HG02981 (cell line): ENCODE data around the gene CCDC102A.
A peak's percentile ranks its signal among the peaks of the same experiment; 100 is the strongest.
"Not testable (repeated sequence)": the region's sequence is repeated elsewhere in the genome, so short reads cannot be mapped to it uniquely, and the experiment has no call there.

ENCODE experiments used
- ATAC-seq: cut with Tn5 transposase; IDR thresholded peaks from one replicate; pipeline ENCODE4 v1.9.1; 2021; ENCODE audit warnings: mild to moderate bottlenecking, moderate library complexity; ENCODE audit not compliant: unreplicated experiment

The CCDC102A gene

GRCh38 chr16:57566436-57566835 lies 30.1 kb upstream of the CCDC102A start:
- no peak for ATAC-seq

- ATAC-seq = no peak
These were observed 29.1 kb upstream of the CCDC102A start for GRCh38 chr16:57565461-57565860.

- no peak for ATAC-seq
These were observed 28.4 kb upstream of the CCDC102A start for GRCh38 chr16:57564571-57565270.

- ATAC-seq = no peak
These were observed 27.4 kb upstream of the CCDC102A start for GRCh38 chr16:57563761-57564160.

- ATAC-seq = no peak
These were observed 27.0 kb upstream of the CCDC102A start for GRCh38 chr16:57563487-57563750.

GRCh38 chr16:57562669-57563486 lies 26.5 kb upstream of the CCDC102A start:
- ATAC-seq = no peak

- ATAC-seq = no peak
These were observed 25.7 kb upstream of the CCDC102A start for GRCh38 chr16:57562066-57562465.

GRCh38 chr16:57559072-57559790 lies 22.9 kb upstream of the CCDC102A start:
- no peak for ATAC-seq

GRCh38 chr16:57556941-57557541 lies 20.7 kb upstream of the CCDC102A start:
- ATAC-seq = no peak

GRCh38 chr16:57555831-57556230 lies 19.5 kb upstream of the CCDC102A start:
- no peak for ATAC-seq

- no peak for ATAC-seq
These were observed 14.7 kb upstream of the CCDC102A start for GRCh38 chr16:57551057-57551456.

- ATAC-seq = no peak
These were observed 13.4 kb upstream of the CCDC102A start for GRCh38 chr16:57549730-57550129.

- no peak for ATAC-seq
These were observed 12.0 kb upstream of the CCDC102A start for GRCh38 chr16:57548408-57548807.

GRCh38 chr16:57547524-57547923 lies 11.2 kb upstream of the CCDC102A start:
- ATAC-seq = not testable (repeated sequence)

- peak; percentile 65 for ATAC-seq
These were observed 7.8 kb upstream of the CCDC102A start for GRCh38 chr16:57544124-57544653.

GRCh38 chr16:57541754-57542435 lies 5.5 kb upstream of the CCDC102A start:
- ATAC-seq = no peak

- ATAC-seq = no peak
These were observed 4.8 kb upstream of the CCDC102A start for GRCh38 chr16:57540906-57541753.

GRCh38 chr16:57540387-57540786 lies 4.0 kb upstream of the CCDC102A start:
- ATAC-seq = no peak

GRCh38 chr16:57539072-57539796 lies 2.9 kb upstream of the CCDC102A start:
- ATAC-seq = peak; percentile 54
